ENCODE data around the gene LRRC46. TPM values are rescaled to one million over a fixed set of nuclear protein-coding genes. Genes with fewer than 3 reads are reported as not detected.

Gene LRRC46
- total RNA-seq, 1 donor, result not detected

DNA sequence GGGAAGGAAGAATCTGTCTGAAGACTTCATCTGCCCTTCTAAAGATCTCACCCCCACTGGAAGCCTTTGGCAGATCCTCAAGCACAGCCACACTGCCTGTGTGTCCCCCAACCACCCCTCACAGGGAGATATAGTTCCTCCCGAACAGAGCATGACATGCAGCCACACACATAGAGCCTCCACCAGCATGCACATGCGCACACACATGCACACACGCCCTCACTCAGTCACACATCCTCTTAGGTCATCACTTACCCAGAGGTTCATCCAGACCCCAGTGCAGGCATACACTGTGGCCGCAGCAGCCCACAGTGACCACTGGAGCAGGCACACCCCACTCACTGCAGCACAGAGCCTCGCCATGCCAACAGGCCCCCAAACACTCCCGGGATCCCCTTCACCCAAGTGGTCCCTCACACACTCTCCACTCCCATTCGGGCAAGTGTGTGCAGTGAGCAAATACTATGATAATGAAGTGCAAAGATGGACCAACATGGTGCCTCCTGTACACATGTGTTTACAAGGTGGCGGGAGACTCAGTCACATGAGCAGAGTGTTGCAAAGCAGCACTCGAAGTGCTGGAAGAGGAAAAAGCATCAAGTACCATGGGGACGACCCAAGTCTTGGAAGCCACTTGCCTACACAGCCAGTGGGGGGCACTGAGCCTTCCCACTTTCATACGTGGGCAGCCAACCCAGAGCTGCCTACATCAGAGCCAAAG lies 36.5 kb downstream of the LRRC46 start:
- no peak overlapping the region for H3K4me3 ChIP-seq (ENCODE audit: low read depth, low read length)
- DNase-seq (ENCODE audit: low read depth), result no peak
- TF ChIP-seq, protein P1, sequence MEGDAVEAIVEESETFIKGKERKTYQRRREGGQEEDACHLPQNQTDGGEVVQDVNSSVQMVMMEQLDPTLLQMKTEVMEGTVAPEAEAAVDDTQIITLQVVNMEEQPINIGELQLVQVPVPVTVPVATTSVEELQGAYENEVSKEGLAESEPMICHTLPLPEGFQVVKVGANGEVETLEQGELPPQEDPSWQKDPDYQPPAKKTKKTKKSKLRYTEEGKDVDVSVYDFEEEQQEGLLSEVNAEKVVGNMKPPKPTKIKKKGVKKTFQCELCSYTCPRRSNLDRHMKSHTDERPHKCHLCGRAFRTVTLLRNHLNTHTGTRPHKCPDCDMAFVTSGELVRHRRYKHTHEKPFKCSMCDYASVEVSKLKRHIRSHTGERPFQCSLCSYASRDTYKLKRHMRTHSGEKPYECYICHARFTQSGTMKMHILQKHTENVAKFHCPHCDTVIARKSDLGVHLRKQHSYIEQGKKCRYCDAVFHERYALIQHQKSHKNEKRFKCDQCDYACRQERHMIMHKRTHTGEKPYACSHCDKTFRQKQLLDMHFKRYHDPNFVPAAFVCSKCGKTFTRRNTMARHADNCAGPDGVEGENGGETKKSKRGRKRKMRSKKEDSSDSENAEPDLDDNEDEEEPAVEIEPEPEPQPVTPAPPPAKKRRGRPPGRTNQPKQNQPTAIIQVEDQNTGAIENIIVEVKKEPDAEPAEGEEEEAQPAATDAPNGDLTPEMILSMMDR (IDR thresholded peaks at IDR 0.05; ENCODE audit: insufficient read depth, low read length), result no peak

DNA sequence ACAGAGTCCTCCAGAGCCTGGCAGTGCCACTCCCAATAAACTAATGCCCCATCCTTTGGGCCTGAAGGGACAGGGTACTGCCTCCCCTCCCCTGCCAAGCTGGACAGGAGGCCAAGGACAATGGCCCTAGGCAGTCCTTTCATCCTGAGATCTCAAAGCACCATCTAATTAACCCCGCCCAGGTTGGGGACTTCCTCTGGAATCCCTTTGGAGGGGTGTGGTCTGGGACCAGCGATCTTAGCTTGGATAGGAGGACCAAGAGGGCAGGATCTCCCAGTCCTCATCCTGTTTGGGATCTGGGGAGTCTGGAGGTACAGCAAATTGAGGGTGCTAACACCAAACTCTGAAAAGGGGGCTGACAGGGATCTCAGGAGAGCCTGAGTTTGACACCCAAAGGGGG lies 37.6 kb downstream of the LRRC46 start:
- no peak for DNase-seq (ENCODE audit: low read depth)
- TF ChIP-seq, protein P1 (IDR thresholded peaks at IDR 0.05; ENCODE audit: insufficient read depth, low read length), result no peak
- no peak overlapping the region for H3K4me3 ChIP-seq (ENCODE audit: low read depth, low read length)

DNA sequence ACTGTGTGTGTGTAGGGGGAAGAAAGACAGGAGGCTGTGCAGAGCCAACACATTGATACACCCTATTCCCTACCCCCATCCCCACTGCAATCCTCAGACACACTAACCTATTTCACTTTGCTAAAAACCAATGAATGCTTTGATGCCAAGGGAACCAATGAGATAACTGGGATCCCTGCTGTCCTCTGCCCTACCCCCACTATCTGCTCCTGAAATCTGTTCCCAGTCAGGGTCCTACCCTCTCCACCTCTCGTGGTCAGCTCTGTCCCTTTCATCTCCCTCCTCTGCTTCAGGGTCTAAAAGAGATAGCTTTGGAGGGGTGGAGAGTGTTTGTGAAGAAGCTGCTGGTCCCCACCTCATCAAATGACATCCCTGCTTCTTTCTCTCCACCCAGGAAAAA lies 38.6 kb downstream of the LRRC46 start:
- no peak for DNase-seq (ENCODE audit: low read depth)
- no peak overlapping the region for H3K4me3 ChIP-seq (ENCODE audit: low read depth, low read length)
- TF ChIP-seq, protein P1 (IDR thresholded peaks at IDR 0.05; ENCODE audit: insufficient read depth, low read length), result no peak

DNA sequence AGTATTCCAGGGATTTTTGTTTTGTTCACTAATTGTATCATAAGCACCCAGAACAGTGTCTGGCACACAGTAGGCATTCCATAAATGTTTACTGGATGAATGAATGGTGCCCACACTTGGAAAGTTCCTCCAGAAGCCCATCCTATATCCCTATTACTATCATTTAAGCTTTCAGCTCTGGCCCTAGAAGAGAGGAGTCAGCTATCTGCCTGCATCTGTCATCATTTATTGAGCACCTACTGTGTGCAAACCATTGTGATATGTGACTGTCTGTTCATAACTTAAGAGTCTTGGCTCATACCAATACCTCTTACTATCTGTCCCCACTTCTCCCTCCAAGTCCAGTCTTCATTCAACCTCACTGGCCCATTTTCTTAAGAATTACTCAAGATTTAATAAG lies 39.6 kb downstream of the LRRC46 start:
- DNase-seq (ENCODE audit: low read depth), result no peak
- no peak overlapping the region for H3K4me3 ChIP-seq (ENCODE audit: low read depth, low read length)
- TF ChIP-seq, protein P1 (IDR thresholded peaks at IDR 0.05; ENCODE audit: insufficient read depth, low read length), result no peak

DNA sequence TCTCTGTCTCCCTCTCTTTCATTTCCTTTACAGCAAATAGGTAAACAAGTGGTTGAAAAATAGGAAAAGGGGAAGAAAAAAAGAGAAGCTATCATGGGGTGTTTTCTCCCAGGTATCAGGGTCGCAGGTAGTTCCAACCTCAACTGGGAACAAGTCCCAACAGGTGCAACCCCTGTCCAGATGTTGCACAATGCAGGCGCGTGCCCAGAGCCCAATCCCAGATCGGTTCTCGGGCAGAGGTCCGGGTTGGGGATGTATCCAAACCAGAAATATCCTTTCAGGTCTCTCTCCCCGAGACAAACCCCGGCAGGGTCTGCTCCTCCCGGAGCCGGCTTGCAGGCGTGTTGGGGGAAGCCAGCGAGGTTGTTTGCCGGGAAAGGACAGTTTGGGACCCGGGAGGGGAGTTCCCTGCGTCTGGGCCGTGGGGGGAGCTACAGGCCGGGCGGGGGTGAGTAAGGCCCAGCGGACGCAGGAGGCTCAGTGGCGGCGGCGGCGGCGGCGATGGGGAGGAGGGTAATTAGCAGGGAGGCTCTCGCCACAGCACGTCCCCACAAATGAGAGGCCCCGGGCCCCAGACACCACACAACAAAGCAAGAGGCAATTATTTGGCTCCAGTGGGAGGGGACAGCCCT lies 40.7 kb downstream of the LRRC46 start:
- TF ChIP-seq, protein P1 (IDR thresholded peaks at IDR 0.05; ENCODE audit: insufficient read depth, low read length), result no peak
- no peak for DNase-seq (ENCODE audit: low read depth)
- H3K4me3 ChIP-seq (ENCODE audit: low read depth, low read length), result no peak overlapping the region

DNA sequence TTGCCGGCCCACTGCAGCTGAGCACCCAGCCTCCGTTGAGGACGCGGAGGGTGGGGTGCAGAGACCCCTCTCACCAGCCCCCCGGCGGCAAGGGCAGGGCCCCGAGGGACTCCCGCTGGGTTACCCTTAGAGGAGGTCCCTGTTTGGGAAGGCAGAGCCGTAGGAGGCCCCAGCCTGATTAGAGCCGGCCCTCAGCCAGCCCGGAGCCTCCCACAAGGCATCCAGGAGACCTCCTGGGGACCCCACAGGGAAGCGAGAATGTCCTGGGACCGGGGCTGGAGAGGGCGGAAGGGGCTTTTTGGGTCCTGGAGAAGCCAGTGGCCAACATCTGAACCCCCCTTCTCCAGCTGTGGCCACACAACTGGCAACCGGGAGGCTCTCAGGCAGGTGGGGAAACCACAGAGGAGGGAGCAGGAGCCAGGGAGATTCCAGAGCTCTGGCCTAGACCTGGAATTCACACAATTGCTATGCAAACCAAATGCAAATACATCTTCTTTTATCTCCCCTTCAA lies 41.2 kb downstream of the LRRC46 start:
- no peak overlapping the region for H3K4me3 ChIP-seq (ENCODE audit: low read depth, low read length)
- DNase-seq (ENCODE audit: low read depth), result peak; percentile 37
- TF ChIP-seq, protein P1 (IDR thresholded peaks at IDR 0.05; ENCODE audit: insufficient read depth, low read length), result no peak

Measured in fibroblast of the aortic adventitia (primary cell).